HG03060 (cell line): ENCODE measurements around the gene RRN3.
"Not testable (repeated sequence)": the region's sequence is repeated elsewhere in the genome, so short reads cannot be mapped to it uniquely, and the experiment has no call there.

Experiments used
- ATAC-seq: cut with Tn5 transposase; IDR thresholded peaks from one replicate; pipeline ENCODE4 v1.9.1; 2021; ENCODE audit warnings: low read depth, moderate number of reproducible peaks; ENCODE audit not compliant: unreplicated experiment

Gene RRN3

GRCh38 chr16:15052747-15053476 lies 41.2 kb downstream of the RRN3 start:
- no peak for ATAC-seq

DNA sequence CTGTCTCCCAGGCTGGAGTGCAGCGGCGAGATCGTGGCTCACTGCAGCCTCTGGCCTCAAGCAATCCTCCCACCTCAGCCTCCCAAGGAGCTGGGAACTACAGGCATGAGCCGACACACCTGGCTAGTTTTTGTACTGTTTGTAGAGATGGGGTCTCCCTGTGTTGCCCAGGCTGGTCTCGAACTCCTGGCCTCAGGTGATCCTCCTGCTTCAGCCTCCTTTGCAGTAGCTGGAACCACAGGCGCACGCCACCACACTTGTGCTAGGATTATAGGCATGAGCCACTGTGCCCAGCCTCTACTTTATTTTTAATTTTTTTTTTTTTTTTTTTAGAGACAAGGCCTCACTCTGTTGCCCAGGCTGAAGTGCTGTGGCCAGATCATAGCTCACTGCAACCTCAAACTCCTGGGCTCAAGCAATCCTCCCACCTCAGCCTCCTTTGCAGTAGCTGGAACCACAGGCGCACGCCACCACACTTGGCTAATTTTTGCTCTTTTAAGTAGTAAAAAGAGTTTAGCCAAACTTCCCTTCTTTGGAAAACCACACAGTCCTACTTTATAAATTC lies 42.6 kb downstream of the RRN3 start:
- ATAC-seq: no peak

DNA sequence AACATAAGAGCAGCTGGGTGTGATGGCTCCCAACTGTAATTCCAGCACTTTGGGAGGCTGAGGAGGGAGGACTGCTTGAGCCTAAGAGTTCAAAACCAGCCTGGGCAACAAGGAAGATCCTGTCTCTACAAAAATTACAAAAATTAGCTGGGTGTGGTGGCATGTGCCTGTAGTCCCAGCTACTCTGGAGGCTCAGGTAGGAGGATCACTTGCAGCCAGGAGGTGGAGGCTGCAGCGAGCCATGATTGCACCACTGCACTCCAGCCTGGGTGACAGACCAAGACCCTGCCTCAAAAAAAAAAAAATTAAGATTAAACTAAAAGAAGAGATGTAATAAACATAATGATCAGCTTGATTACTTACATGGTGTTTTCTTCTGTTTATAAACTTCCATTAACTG lies 43.6 kb downstream of the RRN3 start:
- ATAC-seq: not testable (repeated sequence)

- no peak for ATAC-seq
Measured at GRCh38 chr16:15049581-15050180, 44.4 kb downstream of the RRN3 start.

DNA sequence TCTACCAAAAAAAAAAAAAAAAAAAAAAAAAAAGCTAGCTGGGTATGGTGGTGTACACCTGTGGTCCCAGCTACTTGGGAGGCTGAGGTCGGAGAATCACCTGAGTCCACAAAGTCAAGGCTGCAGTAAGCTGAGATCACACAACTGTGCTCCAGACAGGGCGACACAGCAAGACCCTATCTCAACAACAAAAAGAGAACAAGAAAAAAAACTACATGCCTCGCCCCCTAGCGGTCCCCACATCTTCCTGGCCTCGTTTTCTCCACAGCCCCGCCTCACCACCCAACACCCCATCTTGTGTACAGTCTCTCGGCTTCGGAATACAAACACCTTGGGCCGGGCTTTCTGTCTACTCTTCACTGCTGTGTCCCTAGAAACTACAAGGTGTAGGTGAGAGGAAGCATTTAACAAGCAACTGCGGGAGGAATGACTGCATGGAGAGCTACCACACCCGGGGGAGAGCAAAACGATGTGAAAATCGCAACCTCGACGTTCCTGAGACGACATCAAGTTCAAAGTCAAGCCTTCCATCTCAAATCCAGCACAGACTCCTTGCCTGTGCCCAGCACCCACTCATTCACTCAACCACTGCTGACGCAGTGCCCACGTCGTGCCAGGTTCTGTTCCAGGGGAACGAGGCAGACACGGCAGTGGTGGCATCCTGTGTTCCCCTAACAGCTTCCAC lies 47.2 kb downstream of the RRN3 start:
- no peak for ATAC-seq

DNA sequence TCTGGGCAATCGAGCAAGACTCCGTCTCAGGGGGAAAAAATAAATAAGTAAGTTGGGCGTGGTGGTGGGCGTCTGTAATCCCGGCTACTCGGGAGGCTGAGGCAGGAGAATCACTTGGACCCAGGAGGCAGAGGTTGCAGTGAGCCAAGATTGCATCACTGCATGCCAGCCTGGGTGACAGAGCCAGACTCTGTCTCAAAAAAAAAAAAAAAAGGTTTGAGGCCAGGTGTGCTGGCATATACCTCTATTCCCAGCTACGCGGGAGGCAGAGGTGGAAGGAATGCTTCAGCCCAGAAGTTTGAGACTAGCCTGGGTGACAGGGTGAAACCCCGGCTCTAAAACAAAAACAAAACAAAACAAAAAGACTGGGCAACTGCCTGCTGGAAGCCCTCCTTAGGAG lies 48.8 kb downstream of the RRN3 start:
- not testable (repeated sequence) for ATAC-seq

GRCh38 chr16:15044286-15044685 lies 49.8 kb downstream of the RRN3 start:
- no peak for ATAC-seq

- no peak for ATAC-seq
Measured at GRCh38 chr16:15043344-15043743, 50.7 kb downstream of the RRN3 start.

GRCh38 chr16:15041271-15042004 lies 52.6 kb downstream of the RRN3 start:
- ATAC-seq: no peak

DNA sequence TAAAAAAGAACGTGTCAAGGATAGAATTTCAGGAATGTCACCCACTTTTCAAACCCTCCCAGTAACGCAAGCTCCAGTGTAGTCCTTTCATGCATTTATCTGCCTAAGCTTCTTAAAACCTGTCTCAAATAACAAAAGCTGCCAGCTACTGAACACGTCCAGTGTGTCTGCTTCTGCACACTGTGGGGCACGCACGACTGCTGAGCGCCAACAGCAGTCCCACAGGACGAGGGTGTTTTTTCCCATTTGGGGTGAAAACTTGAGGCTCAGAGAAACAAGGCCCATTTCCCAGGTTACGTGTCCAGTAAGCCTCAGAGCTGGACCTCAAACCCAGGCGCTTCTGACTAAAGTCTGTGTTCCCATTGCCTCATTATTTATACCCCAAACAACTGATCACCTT lies 55.4 kb downstream of the RRN3 start:
- no peak for ATAC-seq

DNA sequence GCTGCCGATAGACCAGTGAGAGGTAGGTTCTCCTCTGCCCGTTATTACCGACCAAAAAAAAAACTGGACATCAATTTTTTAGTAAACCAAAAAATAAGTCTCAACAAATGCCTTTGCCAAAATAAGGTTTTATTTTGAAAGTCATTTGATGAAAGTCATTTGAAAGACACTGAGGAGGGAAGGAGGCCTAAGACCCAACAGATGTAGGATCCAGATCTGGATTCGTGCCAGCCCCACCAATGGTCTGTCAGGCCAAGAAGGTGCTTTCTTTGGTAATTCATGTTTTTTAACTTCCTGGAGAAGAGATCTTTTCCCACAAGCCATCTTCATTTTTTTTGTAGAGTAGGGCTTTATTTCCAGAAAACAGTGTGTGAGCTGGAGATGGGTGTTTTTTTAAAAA lies 56.3 kb downstream of the RRN3 start:
- no peak for ATAC-seq

- no peak for ATAC-seq
Measured at GRCh38 chr16:15037003-15037402, 57.1 kb downstream of the RRN3 start.

GRCh38 chr16:15035163-15035729 lies 58.8 kb downstream of the RRN3 start:
- no peak for ATAC-seq

GRCh38 chr16:15034266-15035162 lies 59.6 kb downstream of the RRN3 start:
- ATAC-seq: no peak

GRCh38 chr16:15033309-15033707 lies 60.8 kb downstream of the RRN3 start:
- ATAC-seq: no peak

DNA sequence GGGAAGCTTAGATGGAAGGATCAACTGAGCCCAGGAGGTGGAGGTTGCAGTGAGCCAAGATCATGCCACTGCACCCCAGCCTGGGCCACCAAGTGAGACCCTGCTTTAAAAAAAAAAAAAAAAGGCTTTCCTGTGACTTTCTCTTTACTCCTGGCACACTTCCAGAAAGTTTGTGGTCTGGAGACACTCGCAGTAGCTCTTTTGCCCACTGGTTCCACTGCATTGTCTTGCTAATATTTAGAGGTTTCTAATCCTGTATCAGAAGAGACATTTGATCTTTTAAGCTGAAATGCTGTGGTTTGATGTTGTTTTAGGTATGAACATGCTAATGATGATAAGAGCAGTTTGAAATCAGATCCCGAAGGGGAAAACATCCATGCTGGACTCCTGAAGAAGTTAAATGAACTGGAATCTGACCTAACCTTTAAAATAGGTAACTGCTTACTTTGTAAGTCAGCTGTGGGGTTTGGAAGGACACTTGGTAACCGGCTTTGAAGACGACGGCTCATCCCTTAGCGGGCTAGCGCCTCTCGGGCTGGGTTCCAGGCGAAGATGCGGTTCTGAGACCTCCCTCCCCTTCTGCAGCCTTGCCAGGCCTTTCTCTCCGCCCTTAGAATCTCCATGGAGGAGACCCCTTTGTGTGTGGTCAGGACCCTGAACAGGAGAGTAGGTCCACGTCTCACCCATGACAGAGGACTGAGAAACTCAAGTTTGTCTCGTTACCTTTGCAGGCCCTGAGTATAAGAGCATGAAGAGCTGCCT lies 61.3 kb downstream of the RRN3 start:
- ATAC-seq: no peak

GRCh38 chr16:15031586-15031985 lies 62.5 kb downstream of the RRN3 start:
- ATAC-seq: no peak

GRCh38 chr16:15031179-15031578 lies 62.9 kb downstream of the RRN3 start:
- ATAC-seq: no peak

DNA sequence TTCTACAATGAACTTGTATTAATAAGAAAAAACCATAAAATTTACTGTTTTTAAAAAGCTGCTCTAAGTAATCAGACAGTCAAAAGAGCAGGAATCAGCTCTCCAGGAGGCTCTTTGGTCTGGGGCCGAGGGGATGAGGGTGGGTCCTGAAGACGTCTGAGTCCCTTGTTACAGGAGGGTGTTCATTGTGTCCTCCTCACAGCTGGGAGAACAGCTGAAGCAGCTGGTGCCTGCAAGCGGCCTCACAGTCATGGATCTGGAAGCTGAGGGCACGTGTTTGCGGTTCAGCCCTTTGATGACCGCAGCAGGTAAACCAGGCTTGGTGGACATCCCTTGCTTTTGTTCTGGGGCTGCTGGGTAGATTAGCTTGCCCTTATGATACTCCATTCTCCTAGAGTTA lies 64.3 kb downstream of the RRN3 start:
- not testable (repeated sequence) for ATAC-seq
